ENCODE measurements around the gene ACMSD. TPM values are rescaled to one million over a fixed set of nuclear protein-coding genes. Genes with fewer than 3 reads are reported as not detected.

The ACMSD gene
- total RNA-seq, 2 experiments from 2014 or later, result not detected

GRCh38 chr2:134944975-134945374 lies 106.6 kb downstream of the ACMSD start:
- TF ChIP-seq CTCF (conservative IDR thresholded peaks at IDR 0.05; ENCODE audit: low read length), result no peak
- no peak for TF ChIP-seq EZH2phosphoT487 (IDR thresholded peaks at IDR 0.05; ENCODE audit: borderline replicate concordance, low read depth, low read length)
- H4K20me1 ChIP-seq (ENCODE audit: insufficient read depth, low read length), result peaks cover 4% of the 10 kb centered on the region; the same call in 1 of the 2 replicates
- intact Hi-C loops (cut with micrococcal nuclease; ENCODE audit: unreplicated experiment), result no loop called here
- no peak overlapping the region for H3K4me2 ChIP-seq (ENCODE audit: low read length)
- ChIA-PET POLR2A (no interaction called here), CTCF (ENCODE audit: unreplicated experiment) (no interaction called here)
- peaks cover 17% of the 10 kb centered on the region for H3K4me1 ChIP-seq (ENCODE audit: insufficient read depth, low read length, poor library complexity, severe bottlenecking)
- no peaks in the 10 kb centered on the region for H3K9me2 ChIP-seq (ENCODE audit: insufficient read depth, low read length)
- no peak overlapping the region for H3K27ac ChIP-seq (ENCODE audit: low read depth, low read length, poor library complexity, severe bottlenecking)
- no peak overlapping the region for H2AFZ ChIP-seq (ENCODE audit: low read length)
- H3K4me3 ChIP-seq (ENCODE audit: low read depth, low read length, poor library complexity, severe bottlenecking), result no peak overlapping the region
- DNase-seq (ENCODE audit: low spot score), result no peak
- H3K36me3 ChIP-seq (ENCODE audit: insufficient read depth, low read length), result peaks cover 95% of the 10 kb centered on the region
- peaks cover 20% of the 10 kb centered on the region; the same call in 1 of the 2 replicates for H3K79me2 ChIP-seq (ENCODE audit: insufficient read depth, low read depth, low read length)
- BruUV-seq (replicated peaks), result no TSS peak
- H3K9me3 ChIP-seq (ENCODE audit: low read length), result no peaks in the 10 kb centered on the region

GRCh38 chr2:134946073-134946472 lies 107.7 kb downstream of the ACMSD start:
- no peaks in the 10 kb centered on the region for H3K9me3 ChIP-seq (ENCODE audit: low read length)
- H3K4me2 ChIP-seq (ENCODE audit: low read length), result no peak overlapping the region
- no peak for TF ChIP-seq CTCF (conservative IDR thresholded peaks at IDR 0.05; ENCODE audit: low read length)
- no peak for TF ChIP-seq EZH2phosphoT487 (IDR thresholded peaks at IDR 0.05; ENCODE audit: borderline replicate concordance, low read depth, low read length)
- H4K20me1 ChIP-seq (ENCODE audit: insufficient read depth, low read length), result peaks cover 4% of the 10 kb centered on the region; the same call in 1 of the 2 replicates
- DNase-seq (ENCODE audit: low spot score), result no peak
- CTCF ChIA-PET (ENCODE audit: unreplicated experiment), result no interaction called here
- H3K4me1 ChIP-seq (ENCODE audit: insufficient read depth, low read length, poor library complexity, severe bottlenecking), result peaks cover 17% of the 10 kb centered on the region
- no peak overlapping the region for H3K4me3 ChIP-seq (ENCODE audit: low read depth, low read length, poor library complexity, severe bottlenecking)
- peaks cover 96% of the 10 kb centered on the region for H3K36me3 ChIP-seq (ENCODE audit: insufficient read depth, low read length)
- H3K79me2 ChIP-seq (ENCODE audit: insufficient read depth, low read depth, low read length), result peaks cover 24% of the 10 kb centered on the region; the same call in 1 of the 2 replicates
- intact Hi-C loops (cut with micrococcal nuclease; ENCODE audit: unreplicated experiment), result no loop called here
- no peaks in the 10 kb centered on the region for H3K9me2 ChIP-seq (ENCODE audit: insufficient read depth, low read length)
- no peak overlapping the region for H2AFZ ChIP-seq (ENCODE audit: low read length)
- POLR2A ChIA-PET, result interaction anchor here (0.5 to 1.7 kb wide), 5 partner anchors 11 to 236 kb away, joined by 3 to 5 read pairs (median 3); no protein-coding TSS in a partner anchor
- BruUV-seq (replicated peaks), result no TSS peak
- no peak overlapping the region for H3K27ac ChIP-seq (ENCODE audit: low read depth, low read length, poor library complexity, severe bottlenecking)

DNA sequence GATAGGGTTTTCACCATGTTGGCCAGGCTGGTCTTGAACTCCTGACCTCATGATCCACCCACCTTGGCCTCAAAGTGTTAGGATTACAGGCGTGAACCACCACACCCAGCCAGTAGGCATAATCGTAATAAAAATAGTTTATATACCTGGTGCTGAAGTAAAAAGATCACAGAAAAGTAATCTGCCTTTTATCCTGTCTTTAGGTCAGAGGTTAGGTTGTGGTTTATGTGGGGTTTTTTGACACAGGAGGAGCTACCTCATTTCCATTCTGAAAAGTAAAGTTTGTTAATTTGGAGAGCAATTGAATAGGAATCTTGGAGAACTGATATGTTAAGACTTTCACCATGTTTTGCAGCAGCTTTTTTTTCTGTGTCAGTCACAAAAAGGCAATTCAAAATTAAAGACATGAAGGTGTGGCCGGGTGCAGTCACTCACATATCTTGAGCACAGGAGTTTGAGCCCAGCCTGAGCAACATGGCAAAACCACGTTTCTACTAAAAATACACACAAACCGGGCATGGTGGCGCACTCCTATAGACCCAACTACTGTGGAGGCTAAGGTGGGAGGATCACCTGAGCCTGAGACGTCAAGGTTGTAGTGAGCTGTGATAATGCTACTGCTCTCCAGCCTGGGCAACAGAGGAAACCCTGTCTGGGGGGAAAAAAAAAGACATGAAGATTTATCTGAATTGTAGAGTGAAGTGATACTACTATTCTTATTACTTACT lies 111.7 kb downstream of the ACMSD start:
- Histone ChIP-seq H2AFZ (ENCODE audit: low read length) (no peak overlapping the region), H3K9me3 (ENCODE audit: low read length) (no peaks in the 10 kb centered on the region), H3K4me3 (ENCODE audit: low read depth, low read length, poor library complexity, severe bottlenecking) (no peak overlapping the region), H3K4me1 (ENCODE audit: insufficient read depth, low read length, poor library complexity, severe bottlenecking) (no peaks in the 10 kb centered on the region), H3K27ac (ENCODE audit: low read depth, low read length, poor library complexity, severe bottlenecking) (no peak overlapping the region), H3K4me2 (ENCODE audit: low read length) (no peak overlapping the region), H4K20me1 (ENCODE audit: insufficient read depth, low read length) (no peaks in the 10 kb centered on the region; the same call in 1 of the 2 replicates), H3K36me3 (ENCODE audit: insufficient read depth, low read length) (peaks cover 96% of the 10 kb centered on the region), H3K9me2 (ENCODE audit: insufficient read depth, low read length) (no peaks in the 10 kb centered on the region), H3K79me2 (ENCODE audit: insufficient read depth, low read depth, low read length) (peaks cover 6% of the 10 kb centered on the region; the same call in 1 of the 2 replicates)
- TF ChIP-seq CTCF (conservative IDR thresholded peaks at IDR 0.05; ENCODE audit: low read length), result no peak
- no peak for TF ChIP-seq EZH2phosphoT487 (IDR thresholded peaks at IDR 0.05; ENCODE audit: borderline replicate concordance, low read depth, low read length)
- CTCF ChIA-PET (ENCODE audit: unreplicated experiment), result no interaction called here
- POLR2A ChIA-PET, result interaction anchor here (0.7 to 1.5 kb wide), 3 partner anchors 9 to 11 kb away, joined by 3 to 6 read pairs (median 5); no protein-coding TSS in a partner anchor
- no peak for DNase-seq (ENCODE audit: low spot score)
- intact Hi-C loops (cut with micrococcal nuclease; ENCODE audit: unreplicated experiment), result no loop called here
- no TSS peak for BruUV-seq (replicated peaks)

All from OCI-LY7 (cell line).